C1 segment of cervical spinal cord (tissue), 14 donors: ENCODE data around the gene GZF1.

ENCODE experiments used
- DNase-seq, 14 donors: peaks; one replicate each; lab custom pipeline; 2025; lab: John Stamatoyannopoulos, UW

GZF1 gene

DNA sequence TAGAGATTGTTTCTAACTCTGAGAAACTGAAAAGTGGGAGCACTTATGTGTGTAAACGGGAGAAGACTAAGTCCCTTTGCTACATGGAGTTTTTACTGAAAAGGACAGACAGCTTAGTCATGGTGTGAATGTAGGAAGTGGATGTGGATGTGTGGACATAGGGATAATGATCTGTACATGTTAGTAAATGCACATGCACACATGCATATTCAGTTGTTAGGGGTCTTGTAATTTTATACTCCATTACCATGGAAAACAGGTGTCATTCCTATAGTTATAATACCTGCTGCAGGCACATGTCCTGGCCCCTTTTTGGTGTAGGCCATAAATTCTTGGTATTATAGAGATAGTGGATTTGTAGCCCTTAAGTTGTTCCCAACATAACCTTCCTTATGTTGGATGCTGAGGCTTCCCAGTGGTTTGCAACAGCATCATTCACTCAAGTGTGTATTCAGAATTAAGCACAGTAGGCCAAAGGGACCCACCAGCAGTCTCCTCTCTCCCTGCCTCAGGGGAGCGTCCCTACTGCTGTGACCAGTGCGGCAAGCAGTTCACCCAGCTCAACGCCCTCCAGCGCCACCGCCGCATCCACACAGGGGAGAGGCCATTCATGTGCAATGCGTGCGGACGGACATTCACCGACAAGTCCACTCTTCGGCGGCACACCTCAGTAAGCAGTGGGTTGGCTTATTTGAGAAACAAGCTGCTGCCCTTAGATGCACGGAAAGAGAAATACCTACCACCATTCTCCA, 7.3 kb downstream of the GZF1 start:
- DNase-seq: no peak

DNA sequence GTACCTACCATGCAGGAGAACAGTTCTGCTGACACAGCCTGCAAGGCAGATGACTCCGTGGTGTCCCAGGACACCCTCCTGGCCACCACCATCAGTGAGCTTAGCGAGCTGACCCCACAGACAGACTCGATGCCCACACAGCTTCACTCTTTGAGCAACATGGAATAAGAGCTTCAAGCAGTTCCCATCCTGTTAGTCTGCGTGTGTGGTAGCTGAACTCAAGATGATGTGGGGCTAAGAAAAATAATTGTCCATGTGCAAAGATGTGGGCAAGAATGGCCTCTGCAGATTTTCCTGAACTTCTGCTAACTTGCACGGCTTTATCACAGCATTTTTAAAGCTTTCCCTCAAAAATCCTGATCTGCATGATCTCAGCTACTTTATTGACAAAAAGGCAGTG, 8.3 kb downstream of the GZF1 start:
- DNase-seq: no peak

DNA sequence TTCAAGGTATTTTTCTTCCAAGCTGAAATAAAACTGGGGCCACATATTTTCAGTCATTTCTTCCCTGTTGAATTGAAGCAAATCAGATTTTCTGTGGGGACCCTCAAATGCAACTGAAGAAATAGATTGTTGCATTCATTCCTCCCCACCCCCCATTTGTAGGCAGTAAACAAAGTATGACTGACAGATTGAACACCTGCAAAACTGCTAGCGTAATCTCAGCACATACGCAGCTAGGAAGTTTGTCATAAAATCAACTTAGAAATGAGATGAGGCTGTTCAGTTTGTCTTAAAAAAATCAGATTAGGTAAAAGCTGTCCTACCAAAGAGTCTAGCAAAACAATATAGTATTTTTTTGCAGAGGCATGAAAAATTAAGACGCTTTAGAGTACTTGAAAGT, 8.9 kb downstream of the GZF1 start:
- DNase-seq: no peak

DNA sequence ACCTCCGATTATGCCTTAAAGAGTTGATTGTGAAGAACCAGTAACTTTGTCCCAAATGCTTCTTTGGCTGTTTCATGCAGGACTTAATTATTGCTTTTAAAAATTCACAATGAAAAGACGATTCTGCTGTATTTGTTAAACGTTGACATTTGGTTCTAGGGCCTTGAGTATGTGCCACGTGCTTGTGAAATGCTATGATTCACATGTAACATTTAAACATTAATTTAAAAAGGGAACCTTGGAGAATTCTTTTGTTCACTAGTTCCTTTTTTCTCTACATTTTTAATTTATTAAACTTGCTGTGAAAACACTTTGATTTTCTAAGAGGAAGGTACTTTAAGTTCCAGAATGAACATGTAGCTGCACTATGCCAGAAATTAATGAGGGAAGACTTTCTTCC, 9.5 kb downstream of the GZF1 start:
- no peak for DNase-seq

GRCh38 chr20:23374441-23374840, 12.5 kb downstream of the GZF1 start:
- no peak for DNase-seq

DNA sequence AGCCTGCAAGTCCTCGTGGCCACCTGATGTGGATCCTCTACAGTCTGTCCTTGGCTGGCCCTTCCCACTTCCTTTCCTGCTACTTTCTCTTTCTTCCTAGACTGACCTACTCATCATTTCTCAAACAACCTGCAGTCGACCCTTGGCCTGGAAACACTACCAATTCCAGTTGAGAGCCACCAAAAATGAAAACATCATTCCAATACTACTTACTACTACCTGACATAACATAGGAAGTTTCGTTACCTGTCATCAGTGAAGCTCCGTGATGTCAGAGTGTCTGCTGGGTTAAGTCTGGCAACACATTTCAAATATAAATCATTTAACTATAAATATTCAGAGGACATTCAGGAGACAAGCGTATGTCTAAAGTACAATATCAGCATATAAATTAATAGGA, 13.8 kb downstream of the GZF1 start:
- no peak for DNase-seq

- DNase-seq: no peak
These were observed 17.8 kb downstream of the GZF1 start for GRCh38 chr20:23379772-23380171.

DNA sequence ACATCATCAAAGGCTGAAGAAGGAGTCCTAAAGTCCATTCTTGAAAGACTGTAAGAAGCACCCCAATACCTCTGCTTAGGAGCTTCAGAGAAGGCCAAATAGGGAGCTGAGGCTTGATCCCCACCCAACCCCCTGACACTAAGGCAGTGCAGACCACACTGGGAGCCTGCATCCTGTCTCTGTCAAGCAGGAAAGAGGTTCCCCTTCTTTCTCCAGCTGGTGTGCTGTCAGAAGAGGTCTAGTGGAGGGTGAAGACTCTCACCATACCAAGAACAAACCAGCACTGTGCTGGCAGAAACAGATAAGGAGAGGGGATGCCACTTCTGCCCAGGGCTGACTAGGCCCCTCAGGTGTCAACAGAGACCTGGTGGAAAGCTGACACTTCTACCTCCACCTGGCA, 19.9 kb downstream of the GZF1 start:
- no peak for DNase-seq

DNA sequence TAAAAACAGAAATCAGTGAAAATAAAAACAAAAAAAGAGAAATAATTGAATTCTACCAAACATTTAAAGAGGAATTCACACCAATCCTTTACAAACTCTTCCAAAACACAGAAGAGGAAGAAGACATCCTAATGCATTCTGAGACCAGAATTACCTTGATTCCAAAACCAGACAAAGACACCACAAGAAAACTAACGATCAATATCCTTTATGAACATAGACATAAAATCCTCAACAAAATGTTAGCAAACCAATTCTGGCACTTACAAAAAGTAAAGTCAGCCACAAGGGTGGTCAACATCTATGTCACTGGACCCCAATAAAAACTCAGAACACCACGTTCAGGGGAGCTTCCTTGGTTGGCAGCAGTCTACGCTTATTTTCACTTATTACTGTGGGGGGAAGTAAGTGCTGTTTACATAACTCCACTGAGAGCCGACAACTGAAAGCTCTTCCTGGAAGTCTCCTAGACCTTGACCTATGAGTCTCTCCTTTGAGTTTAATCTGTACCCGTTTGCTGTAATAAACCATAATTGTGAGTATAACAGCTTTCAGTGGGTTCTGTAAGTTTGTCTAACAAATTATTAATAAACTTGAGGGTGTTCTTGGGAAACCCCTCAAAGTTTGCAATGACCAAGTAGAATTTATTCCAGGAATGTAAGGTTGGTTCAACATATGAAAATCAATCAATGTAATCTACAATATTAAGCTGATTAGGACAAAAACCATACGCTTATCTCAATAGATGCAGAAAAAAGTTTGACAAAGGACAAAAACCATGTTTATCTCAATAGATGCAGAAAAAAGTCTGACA, 24.5 kb downstream of the GZF1 start:
- no peak for DNase-seq

- DNase-seq: no peak
These were observed 25.1 kb downstream of the GZF1 start for GRCh38 chr20:23387118-23387443.

DNA sequence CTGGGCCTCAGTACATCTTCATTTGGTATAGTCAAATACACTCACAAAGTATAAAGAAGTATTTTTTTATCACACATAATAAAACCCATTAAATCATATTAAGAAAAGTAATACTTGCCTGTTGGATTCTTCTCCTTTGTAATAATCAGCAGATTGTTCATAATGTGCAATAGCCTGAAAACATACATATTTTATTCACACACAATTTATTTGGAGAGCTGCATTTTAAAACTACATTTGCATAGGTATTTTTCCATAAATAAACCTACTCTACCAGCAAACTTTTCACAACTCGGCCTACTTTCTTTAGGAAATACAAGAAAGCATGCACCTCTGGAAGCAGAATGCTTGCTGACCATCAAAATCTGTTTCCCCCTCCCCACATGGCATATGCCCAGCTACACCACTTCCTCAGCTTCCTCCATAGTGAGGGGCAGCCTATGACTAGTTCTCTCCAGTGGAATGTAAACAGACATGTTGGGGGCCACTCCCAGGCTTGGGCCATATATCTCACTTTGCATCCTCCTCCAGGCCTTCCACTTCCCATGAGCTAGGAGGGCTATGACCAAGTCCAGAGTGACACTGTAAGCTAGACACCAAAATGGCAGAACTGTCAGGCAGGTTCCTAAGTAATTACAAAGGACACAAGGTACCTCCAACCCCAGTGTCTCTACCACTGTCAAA, 28.3 kb downstream of the GZF1 start:
- DNase-seq: no peak

DNA sequence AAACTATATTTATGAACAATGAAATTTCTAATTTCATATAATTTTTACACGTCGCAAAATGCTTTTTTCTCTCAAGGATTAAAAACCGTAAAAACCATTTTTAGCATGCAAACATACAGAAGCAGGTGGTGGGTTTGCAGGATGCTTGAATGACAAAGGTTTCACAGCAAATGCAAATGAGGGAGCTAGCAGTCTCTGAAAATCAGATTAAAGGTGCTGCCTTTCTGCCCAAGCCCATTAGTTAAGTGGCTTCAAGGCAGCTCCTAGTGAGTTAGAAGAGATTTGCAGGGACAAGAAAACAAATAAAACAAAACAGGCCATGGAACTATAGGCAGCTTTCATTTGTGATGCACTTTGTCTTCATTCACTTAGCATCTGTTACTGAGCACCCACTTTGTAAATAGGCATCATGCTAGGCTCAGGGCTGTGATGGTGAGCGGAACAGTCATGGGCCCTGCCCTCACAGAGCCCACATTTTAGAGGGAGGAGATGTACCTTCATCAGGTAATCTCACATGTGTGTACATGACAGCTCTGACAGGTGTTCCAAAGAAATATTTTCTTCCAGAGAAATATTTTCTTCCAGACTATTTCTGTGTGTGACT, 29.8 kb downstream of the GZF1 start:
- DNase-seq: no peak

DNA sequence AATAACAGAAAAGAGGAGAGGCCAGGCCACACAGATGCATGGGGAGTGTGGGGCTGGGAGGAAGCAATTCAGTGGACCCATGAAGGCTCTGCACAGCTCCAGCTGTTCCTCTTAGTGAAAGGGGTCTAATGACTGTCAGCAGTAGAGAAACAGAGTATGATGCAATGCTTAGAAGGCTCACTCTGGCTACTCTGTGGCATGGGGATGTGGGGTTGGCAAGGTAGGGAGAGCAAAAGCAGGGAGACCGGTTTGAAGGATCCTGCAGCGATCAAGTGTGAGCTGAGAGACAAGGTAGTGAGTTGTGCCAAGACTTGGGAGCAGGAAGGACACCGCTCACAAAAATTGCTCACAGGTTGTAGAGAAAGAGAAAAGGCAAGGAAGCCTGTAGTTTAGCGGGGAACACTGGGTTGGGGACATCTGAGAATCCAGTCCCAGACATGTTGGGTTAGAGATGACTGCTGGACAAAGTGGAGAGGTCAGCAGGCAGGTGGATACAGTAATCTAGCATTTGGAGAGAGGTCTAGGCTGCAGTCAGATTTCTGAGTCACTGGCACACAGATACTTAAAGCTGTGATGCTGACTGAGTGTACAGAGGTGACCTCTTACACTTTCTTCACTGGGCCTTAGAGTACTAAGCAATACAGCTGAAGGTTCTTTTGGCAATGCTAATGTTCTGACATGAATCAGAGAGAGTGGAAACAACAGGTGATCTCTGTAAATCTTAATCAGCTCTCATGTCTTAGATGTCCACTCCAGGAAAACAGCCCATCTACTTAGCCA, 32.2 kb downstream of the GZF1 start:
- DNase-seq: no peak

DNA sequence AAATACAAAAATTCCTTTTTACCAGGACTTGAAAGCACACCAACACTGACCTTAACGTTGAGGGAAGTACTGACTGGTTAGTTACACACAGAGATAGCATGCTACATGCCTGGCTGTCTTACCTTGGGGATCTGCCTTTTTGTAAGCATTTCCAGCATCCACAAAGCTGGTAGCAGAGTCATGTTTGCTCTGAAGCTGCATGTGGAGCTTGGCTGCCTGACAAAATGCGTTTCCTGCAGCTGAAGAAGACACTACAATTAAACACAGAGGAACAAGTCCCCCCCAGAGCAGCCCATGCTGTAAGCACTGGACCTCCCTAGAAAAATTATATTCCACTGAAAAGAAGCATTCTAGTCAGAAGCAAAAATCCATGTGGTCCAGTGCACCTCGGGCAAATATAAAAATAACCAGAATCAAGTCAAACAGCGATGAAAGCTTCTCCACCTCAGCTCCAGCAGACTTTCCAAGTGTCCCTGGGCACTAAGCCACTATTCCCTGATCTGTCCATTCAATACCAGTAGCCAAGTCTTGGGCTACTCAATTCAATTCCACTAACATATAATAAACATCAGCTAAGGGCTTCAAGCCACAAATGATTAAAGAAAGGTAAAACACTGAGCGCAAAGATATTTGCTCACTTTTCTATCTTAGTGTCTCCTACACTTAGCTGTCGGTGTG, 35.1 kb downstream of the GZF1 start:
- DNase-seq: peak in 2 of 14 donors; percentile 13 to 62

DNA sequence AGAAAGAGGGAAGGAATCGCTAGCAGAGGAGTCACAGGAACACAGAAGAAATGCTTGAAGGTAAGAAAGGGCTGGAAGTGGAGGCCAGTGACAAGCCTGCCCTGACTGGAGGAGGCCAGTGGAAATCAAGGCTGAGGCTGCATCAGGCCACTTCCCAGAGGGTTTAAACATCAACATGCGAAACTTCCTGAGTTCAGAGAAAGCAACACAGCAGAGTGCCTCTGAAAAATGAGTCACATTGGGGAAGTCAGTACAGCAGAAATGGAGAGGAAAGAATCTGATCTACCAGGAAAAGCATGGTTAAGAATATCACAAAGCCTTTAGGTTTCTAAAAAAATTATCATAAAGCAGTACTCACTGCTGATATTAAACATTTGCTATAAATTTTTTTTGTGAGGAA, 36.0 kb downstream of the GZF1 start:
- peak in 1 of 14 donors; percentile 2 for DNase-seq

- no peak for DNase-seq
These were observed 37.7 kb downstream of the GZF1 start for GRCh38 chr20:23399568-23400241.

DNA sequence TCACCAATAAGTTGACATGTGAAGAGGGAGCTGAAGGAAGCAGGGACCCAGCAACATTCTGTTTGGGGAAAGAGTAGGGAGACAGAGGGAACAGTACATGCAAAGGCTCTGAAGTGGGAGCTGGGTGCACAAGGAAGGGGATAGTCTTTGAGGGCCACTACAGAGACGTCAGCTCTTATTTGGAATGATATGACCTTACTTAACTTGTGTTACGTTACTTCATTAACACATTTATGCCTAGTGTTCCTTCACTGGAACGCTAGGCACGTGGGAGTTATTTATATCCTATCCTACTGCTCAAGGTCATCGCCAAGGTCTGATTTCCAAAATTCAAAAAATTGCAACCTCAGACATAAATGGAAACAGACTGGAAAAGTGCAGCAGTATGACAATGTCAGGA, 39.1 kb downstream of the GZF1 start:
- DNase-seq: no peak

DNA sequence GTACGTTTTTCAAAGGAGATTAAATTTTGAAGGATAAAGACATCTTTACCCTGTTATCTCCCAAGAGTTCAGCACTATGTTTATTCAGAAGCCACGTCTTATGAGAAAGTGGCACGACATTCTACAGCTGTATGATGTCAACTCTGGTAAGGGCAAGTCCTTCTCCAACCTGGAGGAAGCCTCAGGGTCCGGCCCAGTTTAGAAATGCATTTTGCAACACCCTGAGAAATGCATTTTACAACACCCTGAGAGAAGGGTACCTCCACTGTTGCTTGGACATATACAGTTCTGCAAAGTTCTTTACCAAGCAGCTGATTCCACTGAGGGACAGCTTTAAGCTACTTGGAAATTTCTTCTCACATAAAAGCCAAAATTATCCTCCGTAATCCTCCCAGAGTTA, 41.8 kb downstream of the GZF1 start:
- DNase-seq: no peak

DNA sequence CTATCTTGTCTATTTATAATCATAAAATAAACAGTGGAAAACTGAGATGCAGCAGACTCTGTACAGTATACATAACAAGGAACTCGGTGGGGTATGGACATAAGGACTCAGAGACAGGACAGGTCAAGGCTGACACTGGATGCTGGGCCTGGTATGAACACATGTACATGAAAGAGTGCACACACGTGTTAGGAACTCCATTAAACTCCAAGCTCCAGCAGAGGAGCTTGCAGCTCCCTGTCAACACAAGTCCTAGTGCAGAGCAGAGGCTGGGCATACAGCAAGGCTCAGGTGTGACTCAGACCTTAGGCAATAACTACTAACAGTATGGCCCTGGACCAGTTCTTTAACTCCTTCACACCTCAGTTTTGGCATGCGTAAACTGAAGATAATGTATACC, 42.2 kb downstream of the GZF1 start:
- no peak for DNase-seq

GRCh38 chr20:23406880-23407279, 44.9 kb downstream of the GZF1 start:
- no peak for DNase-seq
